HG03139 (cell line): ENCODE measurements around the gene FAU.
"Not testable (repeated sequence)": the region's sequence is repeated elsewhere in the genome, so short reads cannot be mapped to it uniquely, and the experiment has no call there.

ENCODE experiments used
- ATAC-seq: cut with Tn5 transposase; IDR thresholded peaks from one replicate; pipeline ENCODE4 v1.9.1; 2021; ENCODE audit not compliant: unreplicated experiment

FAU gene

GRCh38 chr11:65121865-65122696 lies at the start of gene FAU, which contains the start of gene MRPL49:
Gene FAU, minus strand, starts transcription at chr11:65122134. Its CDS starts 321 bp downstream, at chr11:65121813.
Gene MRPL49, plus strand, starts transcription at chr11:65122321. Its CDS starts 26 bp downstream, at chr11:65122347.
- peak; percentile 60 for ATAC-seq

- no peak for ATAC-seq
Observed at GRCh38 chr11:65170058-65170534, 48.2 kb upstream of the FAU start, which contains the start of gene SPDYC. Gene SPDYC, plus strand, starts transcription at chr11:65170233. Its CDS starts 1,125 bp downstream, at chr11:65171358.

- ATAC-seq: no peak
Observed at GRCh38 chr11:65169164-65169641, 47.3 kb upstream of the FAU start.

- no peak for ATAC-seq
Observed at GRCh38 chr11:65167656-65168055, 45.7 kb upstream of the FAU start.

- ATAC-seq: no peak
Observed at GRCh38 chr11:65166893-65167292, 45.0 kb upstream of the FAU start.

- ATAC-seq: no peak
Observed at GRCh38 chr11:65165410-65166317, 43.7 kb upstream of the FAU start.

- ATAC-seq: no peak
Observed at GRCh38 chr11:65163684-65164083, 41.8 kb upstream of the FAU start.

GRCh38 chr11:65160643-65161042 lies 38.7 kb upstream of the FAU start:
- ATAC-seq: no peak

- no peak for ATAC-seq
Observed at GRCh38 chr11:65159012-65159411, 37.1 kb upstream of the FAU start.

- ATAC-seq: no peak
Observed at GRCh38 chr11:65157336-65157735, 35.4 kb upstream of the FAU start.

GRCh38 chr11:65156926-65157325 lies 35.0 kb upstream of the FAU start:
- no peak for ATAC-seq

- ATAC-seq: no peak
Observed at GRCh38 chr11:65156256-65156655, 34.3 kb upstream of the FAU start.

- no peak for ATAC-seq
Observed at GRCh38 chr11:65152122-65152521, 30.2 kb upstream of the FAU start.

GRCh38 chr11:65151331-65151899 lies 29.5 kb upstream of the FAU start:
- no peak for ATAC-seq

GRCh38 chr11:65150509-65151299 lies 28.8 kb upstream of the FAU start:
- no peak for ATAC-seq

GRCh38 chr11:65150131-65150508 lies 28.2 kb upstream of the FAU start:
- ATAC-seq: not testable (repeated sequence)

- ATAC-seq: no peak
Observed at GRCh38 chr11:65148657-65149056, 26.7 kb upstream of the FAU start.

- ATAC-seq: no peak
Observed at GRCh38 chr11:65147352-65148075, 25.6 kb upstream of the FAU start.

- no peak for ATAC-seq
Observed at GRCh38 chr11:65141896-65142494, 20.1 kb upstream of the FAU start.
